ENCODE measurements around the gene MAN1A2. TPM values are rescaled to one million over a fixed set of nuclear protein-coding genes. Genes with fewer than 3 reads are reported as not detected.

MAN1A2 gene
- total and polyA plus RNA-seq, 10 of the 15 experiments (the other 5 are each of a cell fraction or from before 2014, with no cell fraction given), result 2.8 to 23.6 (median 16.0) TPM

DNA sequence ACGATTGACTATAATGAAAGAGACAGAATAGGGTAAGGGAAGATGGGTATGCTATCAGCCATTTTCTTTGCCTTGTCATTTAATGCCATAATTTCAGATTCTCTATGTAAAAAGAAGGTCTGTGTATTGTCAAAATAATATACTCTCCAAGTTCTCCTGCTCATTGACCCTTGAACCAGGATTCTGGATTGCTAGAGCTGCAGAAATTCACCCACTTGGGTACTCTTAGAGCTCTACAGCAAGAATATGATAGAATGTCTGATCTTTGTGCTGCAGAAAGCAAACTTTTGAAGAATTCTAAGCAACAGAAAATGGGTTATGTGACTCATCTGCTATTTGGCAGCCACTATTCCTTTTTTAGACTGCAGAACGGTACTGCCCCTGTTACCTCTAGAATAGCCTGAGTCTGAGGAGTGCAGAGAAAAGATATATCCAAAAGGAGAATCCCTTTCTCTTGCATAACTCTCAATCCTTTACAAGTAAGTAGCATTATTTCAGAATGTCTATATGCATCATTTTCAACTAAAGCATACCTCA, 160.4 kb downstream of the MAN1A2 start:
- CTCF ChIA-PET, result interaction anchor here (1.4 to 1.6 kb wide), 2 partner anchors 9 to 226 kb away, joined by 4 read pairs; no protein-coding TSS in a partner anchor
- SMC1A ChIA-PET (ENCODE audit: uncharacterized antibody, unreplicated experiment), result interaction anchor here (0.9 to 1.4 kb wide), 2 partner anchors 147 to 225 kb away, joined by 3 read pairs; no protein-coding TSS in a partner anchor
- H4K20me1 ChIP-seq (ENCODE audit: control insufficient read depth, insufficient read depth), result no peaks in the 10 kb centered on the region
- no peak overlapping the region for H2AFZ ChIP-seq (ENCODE audit: control insufficient read depth, low read depth, low read length)
- H3K27ac ChIP-seq (ENCODE audit: control insufficient read depth, insufficient read depth), result no peak overlapping the region
- in situ Hi-C loops (cut with MboI) (no loop called here), intact Hi-C loops (cut with micrococcal nuclease; ENCODE audit: unreplicated experiment) (no loop called here)
- H3K4me1 ChIP-seq (ENCODE audit: control insufficient read depth, insufficient read depth, low read length), result no peaks in the 10 kb centered on the region
- H3K36me3 ChIP-seq (ENCODE audit: control insufficient read depth in 2 of 2, insufficient read depth in 2 of 2, low read length in 1 of 2), result no peaks in the 10 kb centered on the region
- no peak overlapping the region for H3K4me2 ChIP-seq (ENCODE audit: control insufficient read depth, insufficient read depth)
- ATAC-seq (no peak), FAIRE-seq (no peak), DNase-seq (ENCODE audit: low read depth, low spot score) (no peak)
- no peaks in the 10 kb centered on the region for H3K9me3 ChIP-seq (replicated peaks; ENCODE audit: control insufficient read depth, insufficient read depth, low read length)
- H3K9ac ChIP-seq (ENCODE audit: control insufficient read depth, insufficient read depth, low read length), result no peak overlapping the region
- H3K27me3 ChIP-seq (replicated peaks in 1 of 2; ENCODE audit: control insufficient read depth in 2 of 2, insufficient read depth in 2 of 2, low read length in 1 of 2), result no peaks in the 10 kb centered on the region
- no peak overlapping the region for H3K4me3 ChIP-seq
- no peaks in the 10 kb centered on the region for H3K79me2 ChIP-seq (ENCODE audit: control insufficient read depth, insufficient read depth, low read length)
- BruUV-seq (replicated peaks), result no TSS peak
- POLR2A ChIA-PET, result no interaction called here
- 93% methylated on average over 2 of the region's 2 CpGs for WGBS (ENCODE audit: insufficient coverage, insufficient replicate concordance, low lambda C conversion rate, missing lambda C conversion rate)
- RAD21 ChIA-PET (ENCODE audit: unreplicated experiment), result interaction anchor here (1.4 kb wide), 1 partner anchor 227 kb away, joined by 3 read pairs; no protein-coding TSS in a partner anchor
- TF ChIP-seq CBX3 (IDR thresholded peaks at IDR 0.05; ENCODE audit: borderline replicate concordance, low read depth) (no peak), NR2F1 (conservative IDR thresholded peaks at IDR 0.05) (no peak), SPI1 (IDR thresholded peaks at IDR 0.05; ENCODE audit: borderline replicate concordance, insufficient read depth, low read depth, low read length) (no peak)

DNA sequence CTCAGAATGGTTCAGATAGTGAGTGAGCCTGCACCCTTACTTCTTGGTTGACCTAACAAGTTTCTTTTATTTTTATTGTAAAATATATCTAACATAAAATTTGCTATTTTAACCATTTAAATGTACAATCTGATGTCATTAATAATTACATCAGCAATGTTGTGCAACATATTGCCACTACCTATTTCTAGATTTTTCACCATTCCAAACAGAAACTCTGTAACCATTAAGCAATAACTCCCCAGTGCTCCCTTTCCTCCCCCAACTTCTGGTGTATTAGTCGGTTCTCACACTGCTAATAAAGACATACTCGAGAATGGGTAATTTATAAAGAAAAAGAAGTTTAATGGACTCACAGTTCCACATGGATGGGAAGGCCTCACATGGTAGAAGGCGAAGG, 162.4 kb downstream of the MAN1A2 start:
- no peak overlapping the region for H2AFZ ChIP-seq (ENCODE audit: control insufficient read depth, low read depth, low read length)
- WGBS (ENCODE audit: insufficient coverage, insufficient replicate concordance, low lambda C conversion rate, missing lambda C conversion rate), result 92% methylated on average over 3 of the region's 3 CpGs
- DNase-seq (ENCODE audit: low read depth, low spot score) (no peak), ATAC-seq (no peak), FAIRE-seq (no peak)
- no peaks in the 10 kb centered on the region for H3K36me3 ChIP-seq (ENCODE audit: control insufficient read depth in 2 of 2, insufficient read depth in 2 of 2, low read length in 1 of 2)
- in situ Hi-C loops (cut with MboI) (loop anchor here (10.0 kb wide), 1 partner anchor 365 kb away; no protein-coding TSS in a partner anchor), intact Hi-C loops (cut with micrococcal nuclease; ENCODE audit: unreplicated experiment) (no loop called here)
- H3K4me3 ChIP-seq, result no peak overlapping the region
- H3K9me3 ChIP-seq (replicated peaks; ENCODE audit: control insufficient read depth, insufficient read depth, low read length), result no peaks in the 10 kb centered on the region
- no peaks in the 10 kb centered on the region for H4K20me1 ChIP-seq (ENCODE audit: control insufficient read depth, insufficient read depth)
- ChIA-PET CTCF (interaction anchor here (0.9 to 1.0 kb wide), 2 partner anchors 148 to 225 kb away, joined by 3 read pairs; no protein-coding TSS in a partner anchor), RAD21 (ENCODE audit: unreplicated experiment) (interaction anchor here (1.4 kb wide), 1 partner anchor 17 kb away, joined by 6 read pairs; no protein-coding TSS in a partner anchor), POLR2A (no interaction called here), SMC1A (ENCODE audit: uncharacterized antibody, unreplicated experiment) (interaction anchor here (1.0 kb wide), 1 partner anchor 20 kb away, joined by 4 read pairs; no protein-coding TSS in a partner anchor)
- no peaks in the 10 kb centered on the region for H3K27me3 ChIP-seq (replicated peaks in 1 of 2; ENCODE audit: control insufficient read depth in 2 of 2, insufficient read depth in 2 of 2, low read length in 1 of 2)
- H3K79me2 ChIP-seq (ENCODE audit: control insufficient read depth, insufficient read depth, low read length), result no peaks in the 10 kb centered on the region
- no peaks in the 10 kb centered on the region for H3K4me1 ChIP-seq (ENCODE audit: control insufficient read depth, insufficient read depth, low read length)
- H3K9ac ChIP-seq (ENCODE audit: control insufficient read depth, insufficient read depth, low read length), result no peak overlapping the region
- H3K4me2 ChIP-seq (ENCODE audit: control insufficient read depth, insufficient read depth), result no peak overlapping the region
- BruUV-seq (replicated peaks), result no TSS peak
- no peak overlapping the region for H3K27ac ChIP-seq (ENCODE audit: control insufficient read depth, insufficient read depth)
- TF ChIP-seq, protein P1, sequence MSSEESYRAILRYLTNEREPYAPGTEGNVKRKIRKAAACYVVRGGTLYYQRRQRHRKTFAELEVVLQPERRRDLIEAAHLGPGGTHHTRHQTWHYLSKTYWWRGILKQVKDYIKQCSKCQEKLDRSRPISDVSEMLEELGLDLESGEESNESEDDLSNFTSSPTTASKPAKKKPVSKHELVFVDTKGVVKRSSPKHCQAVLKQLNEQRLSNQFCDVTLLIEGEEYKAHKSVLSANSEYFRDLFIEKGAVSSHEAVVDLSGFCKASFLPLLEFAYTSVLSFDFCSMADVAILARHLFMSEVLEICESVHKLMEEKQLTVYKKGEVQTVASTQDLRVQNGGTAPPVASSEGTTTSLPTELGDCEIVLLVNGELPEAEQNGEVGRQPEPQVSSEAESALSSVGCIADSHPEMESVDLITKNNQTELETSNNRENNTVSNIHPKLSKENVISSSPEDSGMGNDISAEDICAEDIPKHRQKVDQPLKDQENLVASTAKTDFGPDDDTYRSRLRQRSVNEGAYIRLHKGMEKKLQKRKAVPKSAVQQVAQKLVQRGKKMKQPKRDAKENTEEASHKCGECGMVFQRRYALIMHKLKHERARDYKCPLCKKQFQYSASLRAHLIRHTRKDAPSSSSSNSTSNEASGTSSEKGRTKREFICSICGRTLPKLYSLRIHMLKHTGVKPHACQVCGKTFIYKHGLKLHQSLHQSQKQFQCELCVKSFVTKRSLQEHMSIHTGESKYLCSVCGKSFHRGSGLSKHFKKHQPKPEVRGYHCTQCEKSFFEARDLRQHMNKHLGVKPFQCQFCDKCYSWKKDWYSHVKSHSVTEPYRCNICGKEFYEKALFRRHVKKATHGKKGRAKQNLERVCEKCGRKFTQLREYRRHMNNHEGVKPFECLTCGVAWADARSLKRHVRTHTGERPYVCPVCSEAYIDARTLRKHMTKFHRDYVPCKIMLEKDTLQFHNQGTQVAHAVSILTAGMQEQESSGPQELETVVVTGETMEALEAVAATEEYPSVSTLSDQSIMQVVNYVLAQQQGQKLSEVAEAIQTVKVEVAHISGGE (CRISPR knock-in tag; IDR thresholded peaks at IDR 0.05), result no peak
- no peak for TF ChIP-seq BACH1 (IDR thresholded peaks at IDR 0.05; ENCODE audit: borderline replicate concordance)
- no peak for TF ChIP-seq RAD51 (IDR thresholded peaks at IDR 0.05)
- no peak for TF ChIP-seq BRCA1 (IDR thresholded peaks at IDR 0.05; ENCODE audit: low read depth, low read length)
- TF ChIP-seq POLR2AphosphoS2 (IDR thresholded peaks at IDR 0.05; ENCODE audit: low read depth, low read length), result no peak
- TF ChIP-seq, protein P2, sequence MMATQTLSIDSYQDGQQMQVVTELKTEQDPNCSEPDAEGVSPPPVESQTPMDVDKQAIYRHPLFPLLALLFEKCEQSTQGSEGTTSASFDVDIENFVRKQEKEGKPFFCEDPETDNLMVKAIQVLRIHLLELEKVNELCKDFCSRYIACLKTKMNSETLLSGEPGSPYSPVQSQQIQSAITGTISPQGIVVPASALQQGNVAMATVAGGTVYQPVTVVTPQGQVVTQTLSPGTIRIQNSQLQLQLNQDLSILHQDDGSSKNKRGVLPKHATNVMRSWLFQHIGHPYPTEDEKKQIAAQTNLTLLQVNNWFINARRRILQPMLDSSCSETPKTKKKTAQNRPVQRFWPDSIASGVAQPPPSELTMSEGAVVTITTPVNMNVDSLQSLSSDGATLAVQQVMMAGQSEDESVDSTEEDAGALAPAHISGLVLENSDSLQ (IDR thresholded peaks at IDR 0.05), result no peak
- no peak for TF ChIP-seq NFYB (IDR thresholded peaks at IDR 0.05; ENCODE audit: insufficient read depth, low read depth, low read length)
